ENCODE results near the gene CD276. TPM values are rescaled to one million over a fixed set of nuclear protein-coding genes. Genes with fewer than 3 reads are reported as not detected.

Gene CD276
- total RNA-seq, 1 donor from 2014 or later = 207 TPM

DNA sequence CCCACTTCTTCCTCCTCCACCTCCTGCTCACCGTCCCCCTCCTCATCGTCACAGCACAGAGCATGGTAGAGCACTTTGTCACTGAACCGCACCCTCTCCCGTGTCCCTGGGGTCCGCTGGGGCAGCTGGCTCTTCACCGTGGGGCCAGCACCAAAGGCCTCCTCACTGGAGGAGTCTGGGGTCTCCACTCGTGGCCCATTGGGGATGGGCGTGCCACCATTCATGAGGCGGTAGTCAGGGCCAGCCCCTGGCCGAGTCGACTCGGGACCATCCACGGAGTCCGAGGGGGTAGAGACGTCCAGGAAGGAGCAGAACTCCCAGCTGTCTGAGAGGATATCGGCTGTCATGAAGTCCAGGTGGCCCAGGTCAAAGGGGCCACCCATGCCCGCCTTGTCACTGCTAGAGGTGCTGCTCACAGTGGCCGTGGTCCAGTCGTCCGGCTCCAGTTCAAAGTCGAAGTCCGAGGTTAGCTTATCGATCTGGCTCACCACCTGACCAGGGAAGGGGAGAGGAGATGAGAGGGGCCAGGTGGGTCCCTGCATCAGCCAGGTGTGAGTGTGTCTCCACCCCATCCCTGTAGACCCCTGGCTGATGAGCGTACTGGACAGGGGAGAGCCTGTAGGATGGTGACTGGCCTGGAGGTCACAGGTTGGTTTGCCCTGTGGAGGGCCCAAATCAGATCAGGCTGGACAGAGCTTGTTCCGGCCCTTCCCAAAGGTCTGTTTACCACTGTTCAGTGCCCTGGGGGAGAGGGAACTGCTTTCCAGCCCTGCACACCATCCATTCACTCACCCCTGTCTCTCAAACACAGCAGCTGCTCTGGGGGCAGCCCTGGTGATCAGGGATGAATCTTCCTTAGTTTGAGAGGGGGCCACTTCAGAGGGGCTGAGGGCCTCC, 56.2 kb downstream of the CD276 start:
- TF ChIP-seq, protein P1, sequence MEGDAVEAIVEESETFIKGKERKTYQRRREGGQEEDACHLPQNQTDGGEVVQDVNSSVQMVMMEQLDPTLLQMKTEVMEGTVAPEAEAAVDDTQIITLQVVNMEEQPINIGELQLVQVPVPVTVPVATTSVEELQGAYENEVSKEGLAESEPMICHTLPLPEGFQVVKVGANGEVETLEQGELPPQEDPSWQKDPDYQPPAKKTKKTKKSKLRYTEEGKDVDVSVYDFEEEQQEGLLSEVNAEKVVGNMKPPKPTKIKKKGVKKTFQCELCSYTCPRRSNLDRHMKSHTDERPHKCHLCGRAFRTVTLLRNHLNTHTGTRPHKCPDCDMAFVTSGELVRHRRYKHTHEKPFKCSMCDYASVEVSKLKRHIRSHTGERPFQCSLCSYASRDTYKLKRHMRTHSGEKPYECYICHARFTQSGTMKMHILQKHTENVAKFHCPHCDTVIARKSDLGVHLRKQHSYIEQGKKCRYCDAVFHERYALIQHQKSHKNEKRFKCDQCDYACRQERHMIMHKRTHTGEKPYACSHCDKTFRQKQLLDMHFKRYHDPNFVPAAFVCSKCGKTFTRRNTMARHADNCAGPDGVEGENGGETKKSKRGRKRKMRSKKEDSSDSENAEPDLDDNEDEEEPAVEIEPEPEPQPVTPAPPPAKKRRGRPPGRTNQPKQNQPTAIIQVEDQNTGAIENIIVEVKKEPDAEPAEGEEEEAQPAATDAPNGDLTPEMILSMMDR (IDR thresholded peaks at IDR 0.05; ENCODE audit: unreplicated experiment) = no peak
- DNase-seq (ENCODE audit: low spot score, unreplicated experiment) = no peak
- H3K4me1 Mint-ChIP-seq (ENCODE audit: low read depth) = peaks cover 11% of the 10 kb centered on the region
- peaks cover 9% of the 10 kb centered on the region for H3K27me3 Mint-ChIP-seq
- H3K36me3 Mint-ChIP-seq (ENCODE audit: insufficient read depth) = no peaks in the 10 kb centered on the region
- H3K4me3 Mint-ChIP-seq (ENCODE audit: low read depth) = no peak overlapping the region
- no peak overlapping the region for H3K27ac Mint-ChIP-seq
- H3K9me3 Mint-ChIP-seq (ENCODE audit: low read depth) = no peaks in the 10 kb centered on the region

DNA sequence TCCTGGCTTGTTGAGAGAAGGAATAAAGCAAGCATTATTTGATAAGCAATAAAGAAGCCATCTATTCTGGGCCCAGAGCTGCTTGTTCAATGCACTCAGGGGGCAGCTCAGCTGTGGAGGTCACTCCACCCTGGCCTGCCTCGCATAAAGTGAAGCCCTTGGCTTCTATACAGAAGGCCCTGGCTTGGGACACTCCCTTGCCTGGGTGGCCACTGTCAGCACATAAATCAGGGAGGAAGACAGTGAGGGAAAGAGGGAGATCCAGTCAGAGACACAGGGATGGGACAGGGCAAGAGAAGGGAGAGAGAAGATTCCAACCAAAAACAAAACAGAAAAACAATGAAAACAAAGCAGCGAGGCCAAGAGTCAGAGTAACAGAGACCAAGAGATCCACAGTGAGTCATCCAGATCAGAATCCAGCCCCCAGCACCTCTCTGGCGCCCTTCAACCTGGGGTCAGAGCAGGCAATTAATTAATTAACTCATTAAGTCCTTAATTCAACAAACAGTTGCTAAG, 57.2 kb downstream of the CD276 start:
- peak overlapping the region; percentile 1 for H3K27ac Mint-ChIP-seq
- H3K4me3 Mint-ChIP-seq (ENCODE audit: low read depth) = no peak overlapping the region
- H3K36me3 Mint-ChIP-seq (ENCODE audit: insufficient read depth) = no peaks in the 10 kb centered on the region
- H3K4me1 Mint-ChIP-seq (ENCODE audit: low read depth) = peaks cover 11% of the 10 kb centered on the region
- H3K27me3 Mint-ChIP-seq = peaks cover 15% of the 10 kb centered on the region
- H3K9me3 Mint-ChIP-seq (ENCODE audit: low read depth) = no peaks in the 10 kb centered on the region
- TF ChIP-seq, protein P1 (IDR thresholded peaks at IDR 0.05; ENCODE audit: unreplicated experiment) = no peak
- DNase-seq (ENCODE audit: low spot score, unreplicated experiment) = no peak

DNA sequence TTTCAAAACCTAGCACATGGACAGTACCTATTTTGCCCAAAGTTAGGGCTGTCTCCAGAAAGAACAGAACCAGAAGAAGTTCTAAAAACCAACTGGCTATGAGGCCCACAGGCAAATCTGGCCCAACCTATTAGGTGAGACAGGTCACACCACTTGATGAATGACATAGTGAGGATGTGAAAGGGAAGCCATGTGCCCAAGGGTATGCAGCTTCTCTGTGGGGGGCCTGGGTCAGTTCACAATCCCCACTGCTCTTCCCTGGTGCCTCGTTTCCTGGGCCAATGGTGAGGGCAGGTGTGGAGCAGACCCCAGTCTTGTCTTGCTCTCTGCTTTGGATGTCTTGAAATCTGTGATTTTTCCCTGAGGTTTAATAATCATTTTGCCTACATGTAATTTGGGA, 60.1 kb downstream of the CD276 start:
- peaks cover 11% of the 10 kb centered on the region for H3K4me1 Mint-ChIP-seq (ENCODE audit: low read depth)
- H3K4me3 Mint-ChIP-seq (ENCODE audit: low read depth) = no peak overlapping the region
- DNase-seq (ENCODE audit: low spot score, unreplicated experiment) = no peak
- no peaks in the 10 kb centered on the region for H3K36me3 Mint-ChIP-seq (ENCODE audit: insufficient read depth)
- TF ChIP-seq, protein P1 (IDR thresholded peaks at IDR 0.05; ENCODE audit: unreplicated experiment) = no peak
- H3K27me3 Mint-ChIP-seq = peaks cover 44% of the 10 kb centered on the region
- H3K9me3 Mint-ChIP-seq (ENCODE audit: low read depth) = no peaks in the 10 kb centered on the region
- no peak overlapping the region for H3K27ac Mint-ChIP-seq

DNA sequence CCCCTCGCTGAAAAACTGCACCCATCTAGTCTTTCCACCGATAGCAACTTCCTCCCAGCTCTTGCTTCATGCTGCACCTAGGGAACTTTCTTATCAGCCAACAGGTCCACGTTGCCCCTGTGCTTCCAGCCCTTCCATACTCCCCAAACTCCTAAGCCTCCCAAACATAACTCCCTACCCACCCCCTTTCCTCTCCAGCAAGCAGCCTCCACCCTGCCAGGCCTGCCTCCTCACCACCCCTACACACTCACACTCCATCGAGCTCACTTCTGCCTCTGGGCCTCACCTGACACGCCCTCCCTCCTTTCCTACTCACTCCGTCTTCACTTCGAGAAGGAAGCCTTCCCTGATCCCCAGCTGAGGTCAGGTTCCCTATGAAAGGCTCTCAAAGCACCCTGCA, 60.9 kb downstream of the CD276 start:
- H3K36me3 Mint-ChIP-seq (ENCODE audit: insufficient read depth) = no peaks in the 10 kb centered on the region
- TF ChIP-seq, protein P1 (IDR thresholded peaks at IDR 0.05; ENCODE audit: unreplicated experiment) = no peak
- peaks cover 52% of the 10 kb centered on the region for H3K27me3 Mint-ChIP-seq
- no peak overlapping the region for H3K4me3 Mint-ChIP-seq (ENCODE audit: low read depth)
- no peak overlapping the region for H3K27ac Mint-ChIP-seq
- no peak for DNase-seq (ENCODE audit: low spot score, unreplicated experiment)
- peaks cover 11% of the 10 kb centered on the region for H3K4me1 Mint-ChIP-seq (ENCODE audit: low read depth)
- no peaks in the 10 kb centered on the region for H3K9me3 Mint-ChIP-seq (ENCODE audit: low read depth)

DNA sequence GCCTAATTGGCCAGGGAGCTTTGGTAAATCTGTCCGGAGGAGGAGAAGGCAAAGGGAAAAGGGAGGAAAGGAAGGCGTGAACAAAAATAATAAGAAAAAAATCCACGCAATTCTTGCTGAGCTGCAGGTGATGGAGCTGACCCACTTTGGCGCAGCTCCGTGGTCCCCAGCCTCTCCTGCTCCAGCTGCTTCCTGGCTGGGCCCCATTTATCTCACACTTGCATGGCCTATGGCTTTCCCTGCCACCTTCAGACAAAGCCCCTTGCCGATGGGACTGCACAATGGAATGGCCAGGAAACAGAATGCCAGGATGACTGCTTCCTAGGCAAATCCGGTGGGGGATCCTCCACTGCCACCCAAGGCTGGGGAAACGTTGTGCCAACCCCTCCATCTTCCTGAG, 62.1 kb downstream of the CD276 start:
- Mint-ChIP-seq H3K27ac (no peak overlapping the region), H3K4me3 (ENCODE audit: low read depth) (no peak overlapping the region), H3K27me3 (peaks cover 63% of the 10 kb centered on the region)

More for the DNA sequence above, 62.1 kb downstream of the CD276 start:
- no peak for DNase-seq (ENCODE audit: low spot score, unreplicated experiment)
- H3K9me3 Mint-ChIP-seq (ENCODE audit: low read depth) = no peaks in the 10 kb centered on the region
- H3K36me3 Mint-ChIP-seq (ENCODE audit: insufficient read depth) = no peaks in the 10 kb centered on the region
- peaks cover 6% of the 10 kb centered on the region for H3K4me1 Mint-ChIP-seq (ENCODE audit: low read depth)
- TF ChIP-seq, protein P1 (IDR thresholded peaks at IDR 0.05; ENCODE audit: unreplicated experiment) = no peak
